Activated CD4-positive, CD25-positive, alpha-beta regulatory T cell treated with anti-CD3 and anti-CD28 coated beads, Interleukin-2, amount 50 U/mL, for 24 hours (primary cell): ENCODE measurements around the gene SLC19A1.

Experiments used
- ATAC-seq, 2 donors: fragments of 150-1000 bp; cut with Tn5 transposase; one replicate each; pipeline ENCODE4 v1.10.0; 2021; ENCODE audit warnings: mild to moderate bottlenecking in 1 of 2, moderate library complexity in 1 of 2

Gene SLC19A1

GRCh38 chr21:45463871-45464270, 78.4 kb downstream of the SLC19A1 start:
- no peak for ATAC-seq

GRCh38 chr21:45461806-45462341, 80.4 kb downstream of the SLC19A1 start:
- no peak for ATAC-seq

GRCh38 chr21:45461369-45461750, 80.9 kb downstream of the SLC19A1 start:
- ATAC-seq, result no peak

- no peak for ATAC-seq
These were observed 81.5 kb downstream of the SLC19A1 start for GRCh38 chr21:45460611-45461368.

- no peak for ATAC-seq
These were observed 82.2 kb downstream of the SLC19A1 start for GRCh38 chr21:45460011-45460565.

GRCh38 chr21:45459171-45460010, 82.8 kb downstream of the SLC19A1 start:
- no peak for ATAC-seq

- no peak for ATAC-seq
These were observed 83.7 kb downstream of the SLC19A1 start for GRCh38 chr21:45458281-45459170.

GRCh38 chr21:45457832-45458172, 84.4 kb downstream of the SLC19A1 start:
- ATAC-seq, result no peak

- no peak for ATAC-seq
These were observed 84.9 kb downstream of the SLC19A1 start for GRCh38 chr21:45457161-45457831.

- no peak for ATAC-seq
These were observed 85.6 kb downstream of the SLC19A1 start for GRCh38 chr21:45456584-45457160.

- no peak for ATAC-seq
These were observed 86.3 kb downstream of the SLC19A1 start for GRCh38 chr21:45455674-45456583.

GRCh38 chr21:45454926-45455673, 87.1 kb downstream of the SLC19A1 start:
- no peak for ATAC-seq

GRCh38 chr21:45454060-45454925, 87.9 kb downstream of the SLC19A1 start:
- no peak for ATAC-seq

- no peak for ATAC-seq
These were observed 88.8 kb downstream of the SLC19A1 start for GRCh38 chr21:45453308-45453950.

- ATAC-seq, result no peak
These were observed 89.4 kb downstream of the SLC19A1 start for GRCh38 chr21:45452696-45453307.

- ATAC-seq, result no peak
These were observed 90.5 kb downstream of the SLC19A1 start for GRCh38 chr21:45451771-45452182.

GRCh38 chr21:45451091-45451740, 91.0 kb downstream of the SLC19A1 start:
- ATAC-seq, result no peak
